ENCODE data around the gene STK26.

Gene STK26

DNA sequence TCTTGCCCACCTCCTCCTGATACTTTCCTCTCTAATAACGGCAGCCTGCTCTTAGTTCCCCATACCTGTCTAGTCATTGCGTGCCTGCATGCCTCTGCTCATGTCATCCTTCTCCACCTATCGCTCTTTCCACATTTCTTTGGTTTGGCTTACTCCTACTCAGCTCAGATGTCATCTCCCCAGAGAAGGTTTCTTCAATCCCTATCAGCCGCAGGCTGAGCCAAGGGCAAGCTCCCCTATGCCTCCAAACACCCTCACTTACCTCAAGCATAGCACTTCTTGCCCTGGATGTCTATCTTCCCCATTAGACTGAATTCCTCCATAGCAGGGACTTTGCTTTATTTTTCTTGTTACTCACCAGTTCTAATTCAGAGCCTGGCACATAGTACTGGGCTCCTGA, 78.1 kb downstream of the STK26 start:
- in situ Hi-C loops (cut with HindIII; ENCODE audit: low sequenced_read_pairs): no loop called here
- H3K4me3 ChIP-seq (ENCODE audit: low read depth, low read length): no peak overlapping the region
- no peak for DNase-seq (ENCODE audit: low read depth)
- no peak for TF ChIP-seq CTCF (IDR thresholded peaks at IDR 0.05; ENCODE audit: low read depth, low read length, missing control alignments)

DNA sequence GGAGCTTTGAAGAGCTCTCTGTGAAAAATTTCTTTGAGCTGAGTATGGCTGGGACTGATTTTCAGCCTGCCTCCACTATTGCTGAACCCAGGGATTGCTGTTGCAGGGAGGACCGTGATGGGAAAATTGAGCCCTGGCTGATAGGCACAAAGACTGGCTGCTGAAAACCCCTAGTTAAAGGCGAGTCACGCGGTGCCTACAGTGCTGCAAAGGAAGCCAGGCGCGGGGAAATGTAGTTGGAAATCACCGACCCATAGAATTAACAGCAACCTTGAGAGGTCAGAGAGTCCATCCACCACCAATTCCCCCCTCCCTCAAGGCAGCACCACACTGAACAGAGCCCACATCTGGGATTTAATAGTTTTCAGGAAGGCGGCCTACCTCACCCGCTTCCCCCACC, 78.7 kb downstream of the STK26 start:
- no peak overlapping the region for H3K4me3 ChIP-seq (ENCODE audit: low read depth, low read length)
- DNase-seq (ENCODE audit: low read depth): no peak
- TF ChIP-seq CTCF (IDR thresholded peaks at IDR 0.05; ENCODE audit: low read depth, low read length, missing control alignments): no peak
- in situ Hi-C loops (cut with HindIII; ENCODE audit: low sequenced_read_pairs): no loop called here

GRCh38 chrX:132107291-132107690, 84.2 kb downstream of the STK26 start:
- no peak for DNase-seq (ENCODE audit: low read depth)
- in situ Hi-C loops (cut with HindIII; ENCODE audit: low sequenced_read_pairs): no loop called here
- no peak for TF ChIP-seq CTCF (IDR thresholded peaks at IDR 0.05; ENCODE audit: low read depth, low read length, missing control alignments)
- H3K4me3 ChIP-seq (ENCODE audit: low read depth, low read length): no peak overlapping the region

- DNase-seq (ENCODE audit: low read depth): no peak
- TF ChIP-seq CTCF (IDR thresholded peaks at IDR 0.05; ENCODE audit: low read depth, low read length, missing control alignments): no peak
- in situ Hi-C loops (cut with HindIII; ENCODE audit: low sequenced_read_pairs): no loop called here
- no peak overlapping the region for H3K4me3 ChIP-seq (ENCODE audit: low read depth, low read length)
Measured at GRCh38 chrX:132114607-132115006, 91.5 kb downstream of the STK26 start.

DNA sequence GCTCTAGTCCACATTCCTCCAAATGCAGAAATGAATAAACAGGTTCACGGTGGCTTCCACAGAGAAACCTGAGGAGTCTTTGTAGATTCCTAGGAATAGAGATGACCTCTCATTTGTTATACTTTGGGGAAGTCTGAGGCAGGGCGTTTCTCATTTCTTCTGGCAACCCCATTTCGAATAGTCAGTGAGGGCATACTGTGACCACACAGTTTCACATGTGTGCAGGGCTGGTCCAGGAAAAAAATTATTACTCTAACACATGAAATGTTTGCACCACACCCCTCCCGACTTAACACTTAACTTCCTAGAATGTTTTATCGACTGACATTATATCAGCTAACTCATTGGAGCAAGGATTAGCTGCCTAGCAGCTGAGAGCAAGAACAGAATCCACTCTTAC, 92.7 kb downstream of the STK26 start:
- in situ Hi-C loops (cut with HindIII; ENCODE audit: low sequenced_read_pairs): no loop called here

GRCh38 chrX:132118358-132118757, 95.3 kb downstream of the STK26 start:
- no peak overlapping the region for H3K4me3 ChIP-seq (ENCODE audit: low read depth, low read length)
- DNase-seq (ENCODE audit: low read depth): no peak
- no peak for TF ChIP-seq CTCF (IDR thresholded peaks at IDR 0.05; ENCODE audit: low read depth, low read length, missing control alignments)
- in situ Hi-C loops (cut with HindIII; ENCODE audit: low sequenced_read_pairs): no loop called here

More for the DNA sequence above, 92.7 kb downstream of the STK26 start:
- no peak for DNase-seq (ENCODE audit: low read depth)
- H3K4me3 ChIP-seq (ENCODE audit: low read depth, low read length): no peak overlapping the region
- TF ChIP-seq CTCF (IDR thresholded peaks at IDR 0.05; ENCODE audit: low read depth, low read length, missing control alignments): no peak

DNA sequence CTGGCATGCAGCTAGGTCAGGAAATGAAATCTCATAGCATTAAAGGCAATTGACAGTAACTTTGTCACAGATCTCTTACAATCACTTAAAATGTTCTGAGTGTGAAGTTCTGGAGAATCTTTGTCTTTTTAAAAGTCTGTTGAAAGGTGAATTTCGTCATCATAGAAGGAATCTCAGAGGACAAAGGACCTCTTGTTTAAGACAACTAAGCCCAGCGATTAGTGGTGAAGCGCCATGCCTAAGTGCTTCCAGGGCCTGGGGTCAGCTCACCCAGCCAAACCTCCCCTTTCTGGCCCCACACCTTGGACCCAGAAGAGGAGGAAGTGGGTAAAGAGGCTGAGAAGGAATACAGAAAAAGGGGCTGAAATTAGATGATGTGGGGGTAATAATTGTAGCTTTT, 96.2 kb downstream of the STK26 start:
- in situ Hi-C loops (cut with HindIII; ENCODE audit: low sequenced_read_pairs): no loop called here
- no peak for TF ChIP-seq CTCF (IDR thresholded peaks at IDR 0.05; ENCODE audit: low read depth, low read length, missing control alignments)
- DNase-seq (ENCODE audit: low read depth): no peak
- no peak overlapping the region for H3K4me3 ChIP-seq (ENCODE audit: low read depth, low read length)
